VCaP (cell line): Measurements from ENCODE around the gene SIPA1L3.

Source experiments
- H3K27ac ChIP-seq: fragments of 450-650 bp; 2 replicates; pipeline ENCODE4 v1.5.1; 2017
- CTCF ChIP-seq: fragments of 450-650 bp; conservative IDR thresholded peaks from 2 replicates; pipeline ENCODE4 v1.5.1; 2017; ENCODE audit warnings: mild to moderate bottlenecking, moderate library complexity

The SIPA1L3 gene

GRCh38 chr19:37938353-37938752 lies 31.3 kb downstream of the SIPA1L3 start:
- H3K27ac ChIP-seq, result no peak overlapping the region; the same call in 1 of the 2 replicates
- TF ChIP-seq CTCF, result no peak

- no peak for TF ChIP-seq CTCF
- peak overlapping the region; percentile 34 for H3K27ac ChIP-seq
These were observed 34.9 kb downstream of the SIPA1L3 start for GRCh38 chr19:37941782-37942515.

- no peak for TF ChIP-seq CTCF
- no peak overlapping the region for H3K27ac ChIP-seq
These were observed 35.5 kb downstream of the SIPA1L3 start for GRCh38 chr19:37942516-37942902.

- no peak for TF ChIP-seq CTCF
These were observed 36.5 kb downstream of the SIPA1L3 start for GRCh38 chr19:37943480-37943879.

GRCh38 chr19:37946132-37946531 lies 39.1 kb downstream of the SIPA1L3 start:
- no peak for TF ChIP-seq CTCF
- H3K27ac ChIP-seq, result peak overlapping the region; percentile 14

More at GRCh38 chr19:37943480-37943879, 36.5 kb downstream of the SIPA1L3 start:
- no peak overlapping the region for H3K27ac ChIP-seq

GRCh38 chr19:37947778-37948177 lies 40.8 kb downstream of the SIPA1L3 start:
- peak overlapping the region; percentile 3; the same call in 1 of the 2 replicates for H3K27ac ChIP-seq
- TF ChIP-seq CTCF, result no peak

GRCh38 chr19:37948362-37948761 lies 41.4 kb downstream of the SIPA1L3 start:
- TF ChIP-seq CTCF, result no peak

More at GRCh38 chr19:37948362-37948761, 41.4 kb downstream of the SIPA1L3 start:
- H3K27ac ChIP-seq, result peak overlapping the region; percentile 3; the same call in 1 of the 2 replicates
